Keratinocyte (primary cell): ENCODE results near the gene ZNF74.

ENCODE experiments used
- EZH2 ChIP-seq: IDR thresholded peaks from one replicate; pipeline ENCODE4 v1.6.1; 2012; ENCODE audit warnings: inconsistent platforms, mild to moderate bottlenecking, low read length, moderate library complexity
- TF ChIP-seq, protein P1 (sequence below), 3 experiments: IDR thresholded peaks in 1 of 3; conservative IDR thresholded peaks in 1 of 3; optimal IDR thresholded peaks in 1 of 3; 2 replicates in 2 of 3; 3 replicates in 1 of 3; pipeline versions ENCODE3 to v1.5.1; 2011; ENCODE audit warnings: low read length in 3 of 3, mild to moderate bottlenecking in 3 of 3, moderate library complexity in 2 of 3, control low read depth in 1 of 3, inconsistent platforms in 1 of 3; ENCODE audit not compliant: insufficient read depth in 2 of 3; ENCODE audit errors: extremely low read depth in 1 of 3

DNA sequence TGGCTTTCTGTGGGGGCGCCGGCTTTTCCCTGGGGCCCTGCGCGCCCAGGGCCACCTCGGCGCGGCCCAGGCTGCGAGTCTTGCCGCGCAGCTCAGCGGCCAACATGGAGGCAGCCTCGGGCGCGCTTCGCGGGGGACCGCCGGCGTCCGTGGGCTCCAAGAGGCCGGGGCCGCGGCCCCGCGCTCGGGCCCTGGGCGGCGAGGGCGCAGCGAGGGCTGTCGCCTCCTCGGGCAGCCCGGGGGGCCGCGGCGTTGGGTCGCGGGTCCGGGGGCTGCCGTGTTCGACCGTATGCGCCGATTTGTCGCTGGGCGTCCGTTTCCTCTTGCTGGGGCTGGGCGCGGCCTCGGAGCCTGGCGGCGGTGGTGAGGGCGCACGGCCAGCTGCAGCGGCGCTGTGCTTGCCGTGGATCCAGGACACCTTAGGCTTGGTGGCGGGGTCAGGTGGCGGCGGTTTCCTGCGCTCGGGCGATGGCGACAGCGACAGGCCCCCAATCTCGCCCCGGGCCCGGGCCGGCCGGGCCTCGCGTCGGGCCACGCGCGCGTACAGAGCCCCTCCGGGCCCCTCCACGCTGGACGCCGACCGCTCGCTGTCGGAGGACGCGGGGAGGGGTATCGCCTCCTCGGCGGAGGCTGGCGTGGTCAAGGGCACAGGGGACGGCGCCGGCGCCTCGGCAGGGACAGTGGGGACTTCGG is 31.8 kb downstream of the ZNF74 start:
- TF ChIP-seq, protein P1, sequence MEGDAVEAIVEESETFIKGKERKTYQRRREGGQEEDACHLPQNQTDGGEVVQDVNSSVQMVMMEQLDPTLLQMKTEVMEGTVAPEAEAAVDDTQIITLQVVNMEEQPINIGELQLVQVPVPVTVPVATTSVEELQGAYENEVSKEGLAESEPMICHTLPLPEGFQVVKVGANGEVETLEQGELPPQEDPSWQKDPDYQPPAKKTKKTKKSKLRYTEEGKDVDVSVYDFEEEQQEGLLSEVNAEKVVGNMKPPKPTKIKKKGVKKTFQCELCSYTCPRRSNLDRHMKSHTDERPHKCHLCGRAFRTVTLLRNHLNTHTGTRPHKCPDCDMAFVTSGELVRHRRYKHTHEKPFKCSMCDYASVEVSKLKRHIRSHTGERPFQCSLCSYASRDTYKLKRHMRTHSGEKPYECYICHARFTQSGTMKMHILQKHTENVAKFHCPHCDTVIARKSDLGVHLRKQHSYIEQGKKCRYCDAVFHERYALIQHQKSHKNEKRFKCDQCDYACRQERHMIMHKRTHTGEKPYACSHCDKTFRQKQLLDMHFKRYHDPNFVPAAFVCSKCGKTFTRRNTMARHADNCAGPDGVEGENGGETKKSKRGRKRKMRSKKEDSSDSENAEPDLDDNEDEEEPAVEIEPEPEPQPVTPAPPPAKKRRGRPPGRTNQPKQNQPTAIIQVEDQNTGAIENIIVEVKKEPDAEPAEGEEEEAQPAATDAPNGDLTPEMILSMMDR (optimal IDR thresholded peaks at IDR 0.05 in 1 of 3, IDR thresholded peaks at IDR 0.05 in 1 of 3, conservative IDR thresholded peaks at IDR 0.05 in 1 of 3; ENCODE audit: extremely low read depth in 1 of 3, insufficient read depth in 2 of 3, low read length in 3 of 3) = peak in 1 of 3 experiments; percentile 16
- TF ChIP-seq EZH2 = no peak
